Right lobe of liver (tissue), 4 donors: ENCODE measurements around the gene OSMR.

ENCODE experiments used
- POLR2A ChIP-seq: fragments of 450-650 bp; IDR thresholded peaks from one replicate; pipeline ENCODE4 v1.6.1; 2017; ENCODE audit warnings: antibody characterized with exemption, mild to moderate bottlenecking
- TF ChIP-seq, protein P1 (sequence below), 4 donors: fragments of 200-600 bp in 3 of 4; fragments of 450-650 bp in 1 of 4; IDR thresholded peaks; one replicate each; pipeline versions ENCODE4 v1.5.1 to v1.8.0; 2016 to 2022; ENCODE audit warnings: antibody characterized with exemption in 4 of 4, mild to moderate bottlenecking in 2 of 4
- donor health status: DM: no; HTN: no; CAD: no.
- donor health status: DM: no; HTN: no; CAD: no.
- donor health status: DM: no; HTN: yes; CAD: no.

DNA sequence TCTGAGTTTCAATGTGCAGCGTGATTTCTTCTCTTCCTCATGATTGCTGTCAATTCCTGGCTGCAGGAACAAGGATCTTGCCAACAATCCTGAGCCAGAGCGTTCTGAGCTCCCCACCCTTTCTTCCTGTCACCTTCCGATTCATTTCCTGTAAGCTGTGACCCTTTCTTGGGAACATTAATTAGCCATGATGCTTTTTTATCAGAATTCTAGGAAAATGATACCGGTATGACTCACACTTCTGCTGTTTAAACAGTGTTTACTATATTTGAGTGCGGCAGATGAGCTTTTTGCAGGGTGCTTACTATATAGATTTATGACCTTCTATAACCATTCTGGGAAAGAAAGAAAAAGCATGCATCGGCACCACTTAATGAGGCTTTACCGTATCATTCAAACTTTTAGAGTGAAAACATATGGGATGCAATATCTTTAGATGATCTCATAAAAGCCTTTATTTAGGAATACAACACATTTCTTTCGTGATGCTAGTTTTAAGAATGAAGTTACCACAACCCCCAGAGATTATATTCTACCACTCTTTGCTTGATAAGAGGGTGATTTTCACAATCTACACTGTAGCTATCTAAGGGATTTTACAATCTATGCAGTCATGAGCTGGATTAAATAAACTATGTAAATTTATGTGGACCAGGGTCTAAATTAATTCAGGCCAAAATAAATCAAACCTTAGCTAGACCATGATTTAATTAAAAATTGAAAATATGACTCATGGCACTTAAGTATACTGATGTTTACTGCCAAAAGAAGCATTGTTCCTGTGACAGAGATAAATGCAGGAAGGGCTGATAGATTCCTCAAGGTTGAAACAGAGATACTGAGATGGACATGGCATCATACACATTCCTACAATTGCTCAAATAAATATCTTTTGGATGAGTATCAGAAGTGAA is 38.0 kb upstream of the OSMR start:
- TF ChIP-seq, protein P1, sequence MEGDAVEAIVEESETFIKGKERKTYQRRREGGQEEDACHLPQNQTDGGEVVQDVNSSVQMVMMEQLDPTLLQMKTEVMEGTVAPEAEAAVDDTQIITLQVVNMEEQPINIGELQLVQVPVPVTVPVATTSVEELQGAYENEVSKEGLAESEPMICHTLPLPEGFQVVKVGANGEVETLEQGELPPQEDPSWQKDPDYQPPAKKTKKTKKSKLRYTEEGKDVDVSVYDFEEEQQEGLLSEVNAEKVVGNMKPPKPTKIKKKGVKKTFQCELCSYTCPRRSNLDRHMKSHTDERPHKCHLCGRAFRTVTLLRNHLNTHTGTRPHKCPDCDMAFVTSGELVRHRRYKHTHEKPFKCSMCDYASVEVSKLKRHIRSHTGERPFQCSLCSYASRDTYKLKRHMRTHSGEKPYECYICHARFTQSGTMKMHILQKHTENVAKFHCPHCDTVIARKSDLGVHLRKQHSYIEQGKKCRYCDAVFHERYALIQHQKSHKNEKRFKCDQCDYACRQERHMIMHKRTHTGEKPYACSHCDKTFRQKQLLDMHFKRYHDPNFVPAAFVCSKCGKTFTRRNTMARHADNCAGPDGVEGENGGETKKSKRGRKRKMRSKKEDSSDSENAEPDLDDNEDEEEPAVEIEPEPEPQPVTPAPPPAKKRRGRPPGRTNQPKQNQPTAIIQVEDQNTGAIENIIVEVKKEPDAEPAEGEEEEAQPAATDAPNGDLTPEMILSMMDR (IDR thresholded peaks at IDR 0.05) = no peak
- no peak for TF ChIP-seq POLR2A
